ENCODE measurements around the gene WNK3.
"Not testable (repeated sequence)": the region's sequence is repeated elsewhere in the genome, so short reads cannot be mapped to it uniquely, and the experiment has no call there.

The WNK3 gene

GRCh38 chrX:54352677-54353076, 5.2 kb downstream of the WNK3 start:
- TF ChIP-seq, protein P1, sequence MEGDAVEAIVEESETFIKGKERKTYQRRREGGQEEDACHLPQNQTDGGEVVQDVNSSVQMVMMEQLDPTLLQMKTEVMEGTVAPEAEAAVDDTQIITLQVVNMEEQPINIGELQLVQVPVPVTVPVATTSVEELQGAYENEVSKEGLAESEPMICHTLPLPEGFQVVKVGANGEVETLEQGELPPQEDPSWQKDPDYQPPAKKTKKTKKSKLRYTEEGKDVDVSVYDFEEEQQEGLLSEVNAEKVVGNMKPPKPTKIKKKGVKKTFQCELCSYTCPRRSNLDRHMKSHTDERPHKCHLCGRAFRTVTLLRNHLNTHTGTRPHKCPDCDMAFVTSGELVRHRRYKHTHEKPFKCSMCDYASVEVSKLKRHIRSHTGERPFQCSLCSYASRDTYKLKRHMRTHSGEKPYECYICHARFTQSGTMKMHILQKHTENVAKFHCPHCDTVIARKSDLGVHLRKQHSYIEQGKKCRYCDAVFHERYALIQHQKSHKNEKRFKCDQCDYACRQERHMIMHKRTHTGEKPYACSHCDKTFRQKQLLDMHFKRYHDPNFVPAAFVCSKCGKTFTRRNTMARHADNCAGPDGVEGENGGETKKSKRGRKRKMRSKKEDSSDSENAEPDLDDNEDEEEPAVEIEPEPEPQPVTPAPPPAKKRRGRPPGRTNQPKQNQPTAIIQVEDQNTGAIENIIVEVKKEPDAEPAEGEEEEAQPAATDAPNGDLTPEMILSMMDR (conservative IDR thresholded peaks at IDR 0.05; ENCODE audit: control insufficient read depth, insufficient read depth, low read depth, low read length): no peak
- no peak for DNase-seq (ENCODE audit: low read depth)
- no peak overlapping the region for H3K4me3 ChIP-seq (ENCODE audit: control insufficient read depth, low read depth, low read length)

GRCh38 chrX:54337383-54337782, 20.5 kb downstream of the WNK3 start:
- H3K4me3 ChIP-seq (ENCODE audit: control insufficient read depth, low read depth, low read length); DNase-seq (ENCODE audit: low read depth): not testable (repeated sequence)

DNA sequence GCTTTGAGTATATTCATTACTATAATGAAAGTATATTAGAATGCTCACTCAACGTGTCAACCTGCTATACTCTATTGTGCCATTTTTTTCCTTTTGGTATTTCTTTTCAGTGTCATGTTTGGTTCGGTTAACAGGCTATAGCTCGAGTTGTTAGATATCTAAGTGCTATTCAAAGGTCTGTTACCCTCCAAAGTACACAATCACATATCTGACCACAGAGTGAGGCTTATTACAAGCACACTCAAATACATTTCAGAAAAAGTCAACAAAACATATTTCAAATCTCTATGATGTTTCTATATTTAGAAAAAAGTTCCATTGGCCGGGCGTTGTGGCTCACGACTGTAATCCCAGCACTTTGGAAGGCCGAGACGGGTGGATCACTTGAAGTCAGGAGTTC, 32.8 kb downstream of the WNK3 start:
- no peak for DNase-seq (ENCODE audit: low read depth)
- TF ChIP-seq, protein P1 (conservative IDR thresholded peaks at IDR 0.05; ENCODE audit: control insufficient read depth, insufficient read depth, low read depth, low read length): no peak
- H3K4me3 ChIP-seq (ENCODE audit: control insufficient read depth, low read depth, low read length): no peak overlapping the region

GRCh38 chrX:54320067-54320466, 37.8 kb downstream of the WNK3 start:
- DNase-seq (ENCODE audit: low read depth): no peak
- H3K4me3 ChIP-seq (ENCODE audit: control insufficient read depth, low read depth, low read length): no peak overlapping the region
- TF ChIP-seq, protein P1 (conservative IDR thresholded peaks at IDR 0.05; ENCODE audit: control insufficient read depth, insufficient read depth, low read depth, low read length): no peak

- no peak overlapping the region for H3K4me3 ChIP-seq (ENCODE audit: control insufficient read depth, low read depth, low read length)
- TF ChIP-seq, protein P1 (conservative IDR thresholded peaks at IDR 0.05; ENCODE audit: control insufficient read depth, insufficient read depth, low read depth, low read length): no peak
- DNase-seq (ENCODE audit: low read depth): no peak
Measured at GRCh38 chrX:54306379-54306778, 51.5 kb downstream of the WNK3 start.

DNA sequence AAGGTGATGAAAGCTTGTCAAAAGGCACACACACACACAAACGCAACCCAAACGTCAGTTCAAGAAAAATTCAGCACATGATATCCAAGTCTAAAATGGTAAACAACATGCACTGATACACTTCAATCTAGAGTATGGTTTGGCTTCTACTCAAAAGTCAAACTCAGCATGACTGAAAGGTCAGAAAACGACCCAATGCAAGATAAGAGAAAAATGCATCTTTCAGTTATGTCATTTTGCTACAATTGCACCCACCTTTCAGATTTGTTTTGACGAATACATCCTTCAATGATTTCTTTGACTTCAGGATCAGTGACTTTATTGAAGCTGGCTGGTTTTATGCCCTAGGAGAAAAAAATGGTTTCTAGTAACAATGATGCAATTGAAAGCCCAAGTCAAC, 56.3 kb downstream of the WNK3 start:
- H3K4me3 ChIP-seq (ENCODE audit: control insufficient read depth, low read depth, low read length): no peak overlapping the region
- TF ChIP-seq, protein P1 (conservative IDR thresholded peaks at IDR 0.05; ENCODE audit: control insufficient read depth, insufficient read depth, low read depth, low read length): no peak
- no peak for DNase-seq (ENCODE audit: low read depth)

DNA sequence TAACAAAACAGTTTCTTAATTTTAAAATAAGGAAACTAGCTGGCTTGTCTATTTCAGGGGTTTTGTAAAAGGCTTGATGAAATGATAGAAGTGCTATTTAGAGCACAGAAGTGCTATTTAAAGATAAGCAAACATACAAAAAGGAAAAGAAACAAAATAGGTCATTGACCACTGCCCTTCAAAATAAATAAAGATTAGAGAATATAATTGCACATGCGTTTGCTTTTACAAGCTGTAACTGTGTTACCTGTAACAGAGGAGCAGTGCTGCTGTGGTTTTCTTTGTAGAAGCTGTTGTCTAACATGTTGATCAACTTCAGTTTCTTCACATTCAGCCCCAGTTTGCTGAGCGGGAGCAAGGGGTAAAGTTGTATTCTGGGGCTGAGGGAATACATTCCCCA, 63.5 kb downstream of the WNK3 start:
- DNase-seq (ENCODE audit: low read depth): no peak
- TF ChIP-seq, protein P1 (conservative IDR thresholded peaks at IDR 0.05; ENCODE audit: control insufficient read depth, insufficient read depth, low read depth, low read length): no peak
- no peak overlapping the region for H3K4me3 ChIP-seq (ENCODE audit: control insufficient read depth, low read depth, low read length)

Data from fibroblast of mammary gland (primary cell).